ENCODE measurements around the gene PRKCB.
"Not testable (repeated sequence)": the region's sequence is repeated elsewhere in the genome, so short reads cannot be mapped to it uniquely, and the experiment has no call there.

Gene PRKCB

DNA sequence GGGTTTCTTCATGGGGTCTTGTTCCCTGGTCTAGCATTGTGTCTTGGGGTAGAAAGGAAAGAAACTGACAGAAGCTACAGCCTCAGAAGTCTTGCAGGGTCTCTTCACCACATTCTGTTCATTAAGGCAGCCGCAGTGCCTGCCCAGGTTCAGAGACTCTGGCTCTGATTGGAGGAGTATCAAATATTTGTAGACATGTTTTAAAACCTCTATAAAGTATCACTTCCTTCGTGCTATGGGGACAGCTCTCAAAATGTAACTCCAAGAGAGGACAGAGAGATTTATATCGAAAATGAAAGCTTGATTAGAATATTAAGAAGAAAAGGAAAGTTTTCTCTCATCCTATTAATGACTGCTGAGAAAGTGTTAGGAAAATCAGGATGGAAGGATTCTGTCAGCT, 313.3 kb downstream of the PRKCB start:
- Histone ChIP-seq H3K4me3 (no peak overlapping the region), H3K27ac (no peak overlapping the region)
- no peak for TF ChIP-seq CTCF (IDR thresholded peaks at IDR 0.05)
- no peak for DNase-seq (ENCODE audit: low spot score)

DNA sequence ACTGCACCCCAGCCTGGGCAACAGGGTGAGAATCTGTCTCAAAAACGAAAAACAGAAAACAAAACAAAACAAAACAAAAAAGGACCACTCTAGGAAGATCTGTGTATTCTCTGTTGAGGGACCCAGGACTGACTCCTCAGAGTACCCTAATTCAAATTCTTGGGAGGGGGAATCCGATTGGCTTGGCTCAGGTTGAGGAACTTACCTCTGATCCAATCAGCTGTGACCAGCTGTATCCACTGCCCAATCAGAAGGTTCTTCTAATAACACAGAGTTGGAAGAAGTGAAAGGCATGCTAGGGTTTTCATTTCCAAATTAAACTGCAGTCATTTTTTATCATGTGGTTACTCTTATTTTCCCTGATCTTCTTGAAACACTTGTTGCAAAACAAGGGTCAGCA, 314.5 kb downstream of the PRKCB start:
- no peak overlapping the region for H3K4me3 ChIP-seq
- TF ChIP-seq CTCF (IDR thresholded peaks at IDR 0.05), result no peak
- no peak overlapping the region for H3K27ac ChIP-seq
- no peak for DNase-seq (ENCODE audit: low spot score)

- TF ChIP-seq CTCF (IDR thresholded peaks at IDR 0.05), result no peak
- Histone ChIP-seq H3K4me3 (no peak overlapping the region), H3K27ac (no peak overlapping the region)
- no peak for DNase-seq (ENCODE audit: low spot score)
These were observed 315.7 kb downstream of the PRKCB start for GRCh38 chr16:24151482-24151939.

GRCh38 chr16:24152048-24152447, 316.3 kb downstream of the PRKCB start:
- not testable (repeated sequence) for H3K4me3 ChIP-seq; DNase-seq (ENCODE audit: low spot score); H3K27ac ChIP-seq

DNA sequence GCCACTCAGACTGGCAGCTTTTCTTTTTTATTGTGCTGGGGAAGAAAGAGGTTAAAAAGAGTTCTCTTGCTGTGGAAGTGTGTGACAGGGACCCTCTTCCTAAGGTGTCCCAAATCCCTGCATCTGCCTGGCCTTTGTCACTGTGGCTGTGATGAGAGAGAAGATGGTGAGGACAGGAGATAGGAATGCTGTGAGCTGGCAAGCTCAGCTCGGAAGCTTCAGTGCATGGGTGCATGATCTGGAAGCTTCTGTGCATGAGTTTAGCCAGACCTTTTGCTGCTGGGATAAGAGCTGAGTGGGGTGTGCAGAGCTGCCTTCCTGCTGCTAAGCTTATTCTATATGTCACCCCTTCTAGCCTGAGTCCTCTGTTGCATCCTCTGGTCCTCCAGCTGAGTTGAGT, 317.0 kb downstream of the PRKCB start:
- H3K4me3 ChIP-seq, result no peak overlapping the region
- TF ChIP-seq CTCF (IDR thresholded peaks at IDR 0.05), result no peak
- no peak overlapping the region for H3K27ac ChIP-seq
- DNase-seq (ENCODE audit: low spot score), result no peak

DNA sequence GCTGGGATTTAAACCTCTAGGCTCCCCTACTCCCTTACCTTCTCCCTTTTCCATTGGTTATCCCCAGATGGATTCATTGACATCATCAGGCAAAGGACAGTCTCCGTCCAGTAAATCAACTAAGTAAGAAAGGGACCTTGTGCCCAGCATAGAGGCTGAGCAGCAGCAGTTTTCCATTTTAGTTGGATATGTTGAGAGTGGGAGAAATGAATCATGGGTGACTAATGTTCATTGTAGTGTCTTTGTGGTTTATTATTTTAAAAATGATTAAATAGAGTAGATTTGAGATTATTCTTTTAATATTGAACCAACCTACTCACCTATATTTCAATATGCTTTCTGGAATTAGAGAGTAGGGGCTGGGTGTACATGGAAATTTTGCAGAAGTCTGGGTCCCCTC, 321.0 kb downstream of the PRKCB start:
- Histone ChIP-seq H3K27ac (no peak overlapping the region), H3K4me3 (no peak overlapping the region)
- DNase-seq (ENCODE audit: low spot score), result no peak
- no peak for TF ChIP-seq CTCF (IDR thresholded peaks at IDR 0.05)

- no peak for TF ChIP-seq CTCF (IDR thresholded peaks at IDR 0.05)
- DNase-seq (ENCODE audit: low spot score), result no peak
- no peak overlapping the region for H3K4me3 ChIP-seq
- no peak overlapping the region for H3K27ac ChIP-seq
These were observed 328.2 kb downstream of the PRKCB start for GRCh38 chr16:24163935-24164334.

DNA sequence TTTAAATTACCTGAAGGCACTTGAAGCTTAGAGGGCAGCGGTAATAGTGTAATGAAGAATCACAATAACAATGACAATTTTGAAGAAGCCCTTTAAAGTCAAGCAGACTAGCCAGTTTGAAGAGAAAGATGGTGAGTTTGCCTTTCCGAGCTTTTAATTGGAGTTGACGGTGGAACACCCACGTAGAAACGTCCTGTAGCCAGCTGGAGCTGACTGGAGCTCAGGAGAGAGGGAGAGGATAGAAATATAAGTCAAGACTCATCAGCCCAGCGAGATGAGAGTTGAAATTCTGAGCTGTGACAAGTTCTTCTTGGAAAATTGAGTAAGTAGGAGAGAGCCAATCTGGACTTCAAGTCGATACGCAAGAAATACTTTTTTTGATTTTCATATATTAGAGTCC, 328.6 kb downstream of the PRKCB start:
- Histone ChIP-seq H3K27ac (no peak overlapping the region), H3K4me3 (no peak overlapping the region)
- no peak for TF ChIP-seq CTCF (IDR thresholded peaks at IDR 0.05)
- DNase-seq (ENCODE audit: low spot score), result no peak
